ENCODE data around the gene SSH3. TPM values are rescaled to one million over a fixed set of nuclear protein-coding genes. Genes with fewer than 3 reads are reported as not detected.

SSH3 gene
- total and polyA plus RNA-seq, 4 donors = 4.8 to 10.4 (median 8.1) TPM

GRCh38 chr11:67291481-67292381 is 11.6 kb upstream of the SSH3 start:
- Histone ChIP-seq H3K36me3 (ENCODE audit: control insufficient read depth in 4 of 4, insufficient read depth in 3 of 4, low read depth in 1 of 4, low read length in 3 of 4) (peaks cover 0 to 3% (median 3%) of the 10 kb centered on the region in 4 donors), H3K9me3 (ENCODE audit: control insufficient read depth in 4 of 4, low read length in 3 of 4) (no peaks in the 10 kb centered on the region), H3K4me3 (ENCODE audit: low read depth in 1 of 3, low read length in 3 of 3) (no peak overlapping the region), H3K9ac (ENCODE audit: low read depth in 1 of 2, low read length in 2 of 2) (no peak overlapping the region), H3K27ac (ENCODE audit: low read depth in 1 of 2, low read length in 2 of 2) (no peak overlapping the region), H3K4me1 (ENCODE audit: control insufficient read depth in 4 of 4, insufficient read depth in 4 of 4, low read length in 3 of 4) (peaks cover 0 to 24% (median 13%) of the 10 kb centered on the region in 4 donors), H3K27me3 (ENCODE audit: control insufficient read depth in 4 of 4, insufficient read depth in 4 of 4, low read length in 3 of 4) (no peaks in the 10 kb centered on the region)
- DNase-seq (ENCODE audit: low spot score) = no peak
- WGBS = 97% methylated on average over 33 of the region's 33 CpGs
- TF ChIP-seq HNF4G (IDR thresholded peaks at IDR 0.05) = no peak
- TF ChIP-seq JUND (IDR thresholded peaks at IDR 0.05) = no peak
- TF ChIP-seq NR2F2 (IDR thresholded peaks at IDR 0.05) = no peak
- TF ChIP-seq ATF3 (IDR thresholded peaks at IDR 0.05) = no peak
- no peak for TF ChIP-seq YY1 (IDR thresholded peaks at IDR 0.05)

GRCh38 chr11:67292671-67293070 is 10.7 kb upstream of the SSH3 start:
- no peak overlapping the region for H3K27ac ChIP-seq (ENCODE audit: low read depth in 1 of 2, low read length in 2 of 2)
- H3K9me3 ChIP-seq (ENCODE audit: control insufficient read depth in 4 of 4, low read length in 3 of 4) = no peaks in the 10 kb centered on the region
- peaks cover 0 to 3% (median 3%) of the 10 kb centered on the region in 4 donors for H3K36me3 ChIP-seq (ENCODE audit: control insufficient read depth in 4 of 4, insufficient read depth in 3 of 4, low read depth in 1 of 4, low read length in 3 of 4)
- TF ChIP-seq ATF3 (IDR thresholded peaks at IDR 0.05) (no peak), SP1 (IDR thresholded peaks at IDR 0.05) (no peak), REST (IDR thresholded peaks at IDR 0.05) (no peak), HNF4A (conservative IDR thresholded peaks at IDR 0.05) (no peak), JUND (IDR thresholded peaks at IDR 0.05) (no peak), EGR1 (IDR thresholded peaks at IDR 0.05; ENCODE audit: low read depth in 2 of 2) (no peak), CTCF (IDR thresholded peaks at IDR 0.05; ENCODE audit: low read depth, low read length, missing input control) (no peak), TAF1 (conservative IDR thresholded peaks at IDR 0.05) (no peak), FOXA1 (IDR thresholded peaks at IDR 0.05) (no peak), GABPA (IDR thresholded peaks at IDR 0.05 in 1 of 2, conservative IDR thresholded peaks at IDR 0.05 in 1 of 2) (no peak)
- 61% methylated on average over 3 of the region's 3 CpGs for WGBS
- H3K4me3 ChIP-seq (ENCODE audit: low read depth in 1 of 3, low read length in 3 of 3) = no peak overlapping the region
- DNase-seq (ENCODE audit: low spot score) = no peak
- H3K4me1 ChIP-seq (ENCODE audit: control insufficient read depth in 4 of 4, insufficient read depth in 4 of 4, low read length in 3 of 4) = peaks cover 0 to 20% (median 11%) of the 10 kb centered on the region in 4 donors
- H3K27me3 ChIP-seq (ENCODE audit: control insufficient read depth in 4 of 4, insufficient read depth in 4 of 4, low read length in 3 of 4) = no peaks in the 10 kb centered on the region
- no peak overlapping the region for H3K9ac ChIP-seq (ENCODE audit: low read depth in 1 of 2, low read length in 2 of 2)

Data from liver (tissue), 9 donors.